Cardiac septum (tissue), 1 donor: ENCODE results near the gene CDKN2B-AS1. TPM values are rescaled to one million over a fixed set of nuclear protein-coding genes. Genes with fewer than 3 reads are reported as not detected.

Experiments used
- DNase-seq: peaks from one replicate; pipeline ENCODE4 v3.0.0-alpha.2; 2020; ENCODE audit warnings: low spot score
- intact Hi-C: fragments of 100-400 bp; cut with DNase I; formaldehyde crosslinking; loops from one replicate; pipeline ENCODE4 v1.14.0; 2022
- total RNA-seq: library from RNA; stranded (reverse); fragmentation: NEBNext Ultra II Directional; extraction: Animal tissue kit (Norgen Biotek cat#: 25700); gene quantifications from one replicate; pipeline ENCODE4 v1.2.1, GENCODE V29; 2021
- donor health status: DM: no; HTN: no; CAD: no.

Gene CDKN2B-AS1
- total RNA-seq, 1 donor from 2014 or later, result not detected

DNA sequence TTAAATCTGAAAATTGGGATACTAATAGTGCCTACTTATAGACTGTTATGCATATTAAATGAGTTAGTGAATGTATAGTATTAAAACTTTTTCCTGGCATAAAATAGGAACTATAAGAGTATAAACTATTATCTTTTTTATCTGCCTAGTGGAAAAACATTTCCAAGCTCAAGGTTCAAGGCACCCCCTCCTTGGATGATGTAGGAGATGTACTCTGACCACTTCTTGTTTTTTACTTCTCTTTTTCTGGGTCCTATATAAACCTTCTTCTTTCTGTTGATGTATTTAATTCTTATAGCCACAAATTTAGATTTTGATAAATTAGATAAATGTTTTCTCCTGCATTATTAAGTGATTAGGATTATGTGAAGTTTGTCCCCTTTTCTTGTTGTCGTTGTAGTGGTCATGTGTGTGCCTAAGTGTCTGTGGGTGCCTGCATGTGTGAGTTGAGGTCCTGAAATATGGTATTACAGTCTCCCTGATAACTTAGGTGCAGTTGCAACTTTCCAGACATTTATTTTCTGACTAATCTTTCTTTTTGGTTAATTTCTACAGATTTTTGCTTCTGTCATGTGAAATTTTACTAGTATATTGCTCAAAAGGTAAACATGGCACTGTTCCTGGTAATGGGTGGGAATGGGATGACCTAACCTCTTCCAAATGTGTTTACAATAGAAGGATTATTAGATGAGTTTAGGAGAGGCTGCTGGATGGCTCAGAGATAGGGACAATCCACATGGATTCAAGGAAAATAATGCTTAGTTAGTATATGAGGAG, 175.3 kb downstream of the CDKN2B-AS1 start:
- DNase-seq, result no peak
- intact Hi-C loops, result no loop called here

Other genes with a start within 250 kb of the CDKN2B-AS1 start
- gene MTAP, start 192.2 kb upstream of the CDKN2B-AS1 start, total RNA-seq, result 13.0 TPM
- 1.2 TPM for gene CDKN2A, start 399 bp upstream of the CDKN2B-AS1 start, total RNA-seq
- gene CDKN2B, start 14.5 kb downstream of the CDKN2B-AS1 start, total RNA-seq, result 3.6 TPM